GM13977 (cell line): Measurements from ENCODE around the gene ABHD3.
A peak's percentile ranks its signal among the peaks of the same experiment; 100 is the strongest.

Experiments used
- DNase-seq: peaks from one replicate; pipeline ENCODE4 v3.0.0; 2012; ENCODE audit warnings: low spot score
- in situ Hi-C: fragments of 300-500 bp; cut with MboI; formaldehyde crosslinking; loops from one replicate; pipeline ENCODE4 v1.12.0; 2022; ENCODE audit warnings: low sequenced_read_pairs, low pct_unique_long_range_greater_than_20kb, mixed read lengths, inconsistent platforms; ENCODE audit not compliant: unreplicated experiment
- TF ChIP-seq, protein P1 (sequence below): IDR thresholded peaks from 2 replicates; pipeline ENCODE4 v1.5.1; 2012; ENCODE audit warnings: mild to moderate bottlenecking, control low read depth; ENCODE audit not compliant: insufficient read depth; ENCODE audit errors: extremely low read depth, missing control alignments

The ABHD3 gene

DNA sequence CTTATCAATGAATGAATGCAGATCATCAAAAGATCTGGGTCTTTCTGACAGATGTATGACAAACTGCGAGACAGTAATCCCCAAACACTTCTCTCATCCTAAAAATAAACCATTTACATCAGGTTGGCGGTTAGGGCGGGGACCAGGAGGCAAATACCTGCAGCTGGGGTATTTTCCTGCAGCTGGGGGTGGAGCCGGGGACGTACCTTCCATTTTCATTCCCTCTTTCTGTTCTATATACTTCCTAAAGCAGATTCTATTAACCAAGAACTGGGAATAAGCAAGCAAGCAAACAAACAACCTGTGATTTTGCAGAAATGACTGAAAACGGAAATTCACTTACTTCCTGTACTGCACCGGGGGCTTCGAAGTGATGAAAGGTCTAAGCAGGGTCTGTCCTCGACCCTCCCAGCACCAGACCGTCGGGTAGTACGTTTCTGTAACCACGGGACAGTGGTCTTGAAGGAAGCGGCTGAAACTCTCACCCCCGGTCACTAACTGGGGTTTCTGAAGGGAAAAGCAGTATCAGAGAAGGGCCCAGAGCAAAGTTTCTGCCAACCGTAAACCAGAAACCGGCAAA, 1.2 kb downstream of the ABHD3 start:
- TF ChIP-seq, protein P1, sequence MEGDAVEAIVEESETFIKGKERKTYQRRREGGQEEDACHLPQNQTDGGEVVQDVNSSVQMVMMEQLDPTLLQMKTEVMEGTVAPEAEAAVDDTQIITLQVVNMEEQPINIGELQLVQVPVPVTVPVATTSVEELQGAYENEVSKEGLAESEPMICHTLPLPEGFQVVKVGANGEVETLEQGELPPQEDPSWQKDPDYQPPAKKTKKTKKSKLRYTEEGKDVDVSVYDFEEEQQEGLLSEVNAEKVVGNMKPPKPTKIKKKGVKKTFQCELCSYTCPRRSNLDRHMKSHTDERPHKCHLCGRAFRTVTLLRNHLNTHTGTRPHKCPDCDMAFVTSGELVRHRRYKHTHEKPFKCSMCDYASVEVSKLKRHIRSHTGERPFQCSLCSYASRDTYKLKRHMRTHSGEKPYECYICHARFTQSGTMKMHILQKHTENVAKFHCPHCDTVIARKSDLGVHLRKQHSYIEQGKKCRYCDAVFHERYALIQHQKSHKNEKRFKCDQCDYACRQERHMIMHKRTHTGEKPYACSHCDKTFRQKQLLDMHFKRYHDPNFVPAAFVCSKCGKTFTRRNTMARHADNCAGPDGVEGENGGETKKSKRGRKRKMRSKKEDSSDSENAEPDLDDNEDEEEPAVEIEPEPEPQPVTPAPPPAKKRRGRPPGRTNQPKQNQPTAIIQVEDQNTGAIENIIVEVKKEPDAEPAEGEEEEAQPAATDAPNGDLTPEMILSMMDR, result no peak
- DNase-seq, result peak; percentile 74
- in situ Hi-C loops, result no loop called here

DNA sequence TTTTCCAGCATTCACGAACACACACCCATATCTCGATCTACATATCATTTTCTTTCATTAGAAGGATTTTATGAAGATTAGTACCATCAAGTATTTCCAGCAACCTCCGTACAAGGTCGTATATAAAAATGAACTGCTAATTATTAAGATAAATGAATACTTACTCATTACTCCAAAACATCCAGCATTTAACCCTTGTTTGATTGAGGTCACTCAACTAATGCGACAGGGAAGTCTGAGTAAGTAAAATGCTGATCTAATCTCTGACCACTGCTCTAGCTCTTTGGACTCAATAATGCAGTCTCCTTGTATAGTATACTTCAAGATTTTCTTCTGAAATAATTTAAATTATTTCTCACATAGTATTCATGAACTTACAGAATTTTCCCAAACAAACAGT, 2.0 kb downstream of the ABHD3 start:
- DNase-seq, result no peak
- in situ Hi-C loops, result no loop called here
- TF ChIP-seq, protein P1, result no peak

DNA sequence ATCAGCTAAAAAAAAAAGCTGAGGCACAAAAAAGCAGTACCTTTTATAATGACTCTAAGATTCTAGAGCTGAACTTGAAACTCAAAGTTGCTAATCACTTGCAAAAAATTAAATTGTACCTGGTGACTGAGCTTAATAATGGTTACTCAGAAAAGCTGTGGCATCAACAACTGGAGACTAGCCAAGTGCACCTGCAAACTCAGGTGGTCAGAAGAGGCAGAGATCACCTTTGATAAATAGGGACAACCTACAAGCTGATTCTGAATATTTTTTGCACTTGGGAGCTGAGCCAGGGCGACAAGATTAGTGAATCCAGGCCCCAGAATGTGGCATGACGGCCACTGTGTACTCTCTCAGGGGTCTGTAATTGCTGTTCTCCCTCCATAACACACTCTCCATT, 3.0 kb downstream of the ABHD3 start:
- TF ChIP-seq, protein P1, result no peak
- in situ Hi-C loops, result no loop called here
- no peak for DNase-seq

DNA sequence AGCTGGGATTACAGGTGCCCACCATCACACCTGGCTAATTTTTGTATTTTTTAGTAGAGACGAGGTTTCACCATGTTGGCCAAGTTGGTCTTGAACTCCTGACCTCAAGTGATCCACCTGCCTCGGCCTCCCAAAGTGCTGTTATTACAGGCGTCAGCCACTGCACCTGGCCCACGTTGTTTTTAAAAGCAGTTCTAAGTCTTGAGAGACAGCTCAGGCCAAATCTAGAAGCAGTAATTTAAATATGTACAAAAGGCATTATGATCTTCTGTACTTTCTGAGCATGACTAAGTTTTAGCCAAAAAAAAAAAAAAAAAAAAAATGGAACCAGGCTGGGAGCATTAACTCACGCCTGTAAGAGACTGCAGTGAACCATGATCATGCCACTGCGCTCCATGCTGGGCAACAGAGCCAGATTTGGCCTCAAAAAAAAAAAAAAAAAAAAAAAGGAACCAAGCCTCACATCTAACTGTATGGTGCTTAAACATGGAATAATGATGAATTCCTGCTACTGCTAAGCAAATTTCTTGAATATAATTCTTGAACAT, 4.0 kb downstream of the ABHD3 start:
- in situ Hi-C loops, result no loop called here
- no peak for DNase-seq
- TF ChIP-seq, protein P1, result no peak

DNA sequence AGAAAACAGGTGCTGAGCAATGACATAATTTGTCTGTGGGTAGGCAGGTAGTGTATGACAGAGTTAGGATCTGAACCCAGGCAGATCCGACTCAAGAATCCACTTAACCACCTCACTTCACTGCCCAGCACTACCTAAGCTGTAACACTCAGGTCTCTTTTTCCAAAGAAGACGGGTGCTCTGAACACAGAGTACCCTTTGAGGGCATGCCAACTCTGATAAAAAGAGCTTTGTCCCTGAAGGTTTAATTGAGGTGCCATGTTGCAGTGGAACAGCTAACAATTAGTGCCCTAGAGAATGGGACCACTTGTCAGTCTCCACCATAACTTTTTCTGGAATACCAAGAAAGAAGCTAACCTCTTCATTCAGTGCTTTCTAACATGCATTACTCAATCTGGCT, 11.3 kb downstream of the ABHD3 start:
- in situ Hi-C loops, result no loop called here
- no peak for DNase-seq
- TF ChIP-seq, protein P1, result no peak

DNA sequence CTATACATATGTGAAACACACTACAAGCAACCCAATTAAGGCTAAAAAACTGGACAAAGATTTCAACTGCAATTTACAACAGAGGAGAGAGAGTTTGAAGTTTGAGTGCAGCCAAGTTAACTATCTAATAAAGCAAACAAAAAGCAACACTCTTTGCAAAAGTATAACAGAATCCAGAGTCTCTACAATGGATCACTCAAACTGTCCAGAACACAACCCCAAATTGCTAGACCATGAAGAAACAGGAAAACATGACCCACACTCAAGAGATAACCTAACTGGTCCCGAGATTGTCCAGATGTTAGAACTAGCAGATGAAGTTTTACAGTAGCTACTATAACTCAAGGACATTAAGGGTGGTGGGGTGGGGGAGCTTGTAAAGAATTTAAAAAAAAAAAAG, 14.8 kb downstream of the ABHD3 start:
- no peak for DNase-seq
- TF ChIP-seq, protein P1, result no peak
- in situ Hi-C loops, result no loop called here
